Epithelial cell of esophagus (primary cell): ENCODE measurements around the gene BCL2.

Experiments used
- DNase-seq: peaks from one replicate; pipeline ENCODE4 v3.0.0; 2010; ENCODE audit warnings: low read depth
- H3K4me3 ChIP-seq: 2 replicates; pipeline ENCODE4 v1.5.1; 2011; ENCODE audit warnings: mild to moderate bottlenecking, low read length, control low read depth
- CTCF ChIP-seq: IDR thresholded peaks from 2 replicates; pipeline ENCODE4 v1.5.1; 2011; ENCODE audit warnings: low read depth, mild to moderate bottlenecking, low read length, control low read depth, inconsistent platforms; ENCODE audit not compliant: insufficient read depth; ENCODE audit errors: missing control alignments

BCL2 gene

GRCh38 chr18:63074981-63075404 is 244.6 kb downstream of the BCL2 start:
- H3K4me3 ChIP-seq: peak overlapping the region; percentile 63
- TF ChIP-seq CTCF: no peak
- peak; percentile 83 for DNase-seq

- DNase-seq: no peak
- TF ChIP-seq CTCF: peak; percentile 28
- no peak overlapping the region for H3K4me3 ChIP-seq
Measured at GRCh38 chr18:63073481-63073880, 246.1 kb downstream of the BCL2 start.
